GM19193 (cell line): ENCODE measurements around the gene WWC2.

Source experiments
- POLR2A ChIP-seq: IDR thresholded peaks from 4 replicates; pipeline ENCODE4 v1.6.1; 2011; ENCODE audit not compliant: insufficient read depth, insufficient read length; ENCODE audit errors: extremely low read depth

Gene WWC2

DNA sequence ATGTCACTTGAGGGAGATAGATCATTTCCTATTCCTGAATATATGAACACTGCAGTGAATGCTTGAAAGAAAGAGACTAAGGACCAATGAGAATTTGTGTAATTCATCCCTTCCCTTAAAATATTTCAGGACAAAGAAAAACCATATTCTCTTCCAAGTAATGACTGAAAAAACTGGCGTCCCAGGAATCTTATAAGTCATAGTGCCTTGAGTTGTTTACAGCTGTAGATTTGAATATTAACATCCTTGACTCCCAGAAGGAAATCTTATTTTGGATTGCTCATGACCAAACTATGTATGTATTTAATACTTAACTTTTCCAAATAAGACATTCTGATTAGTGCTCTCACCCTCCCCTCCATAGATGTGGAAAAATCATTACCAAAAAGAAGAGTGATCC lies 165.6 kb downstream of the WWC2 start:
- TF ChIP-seq POLR2A, result no peak

DNA sequence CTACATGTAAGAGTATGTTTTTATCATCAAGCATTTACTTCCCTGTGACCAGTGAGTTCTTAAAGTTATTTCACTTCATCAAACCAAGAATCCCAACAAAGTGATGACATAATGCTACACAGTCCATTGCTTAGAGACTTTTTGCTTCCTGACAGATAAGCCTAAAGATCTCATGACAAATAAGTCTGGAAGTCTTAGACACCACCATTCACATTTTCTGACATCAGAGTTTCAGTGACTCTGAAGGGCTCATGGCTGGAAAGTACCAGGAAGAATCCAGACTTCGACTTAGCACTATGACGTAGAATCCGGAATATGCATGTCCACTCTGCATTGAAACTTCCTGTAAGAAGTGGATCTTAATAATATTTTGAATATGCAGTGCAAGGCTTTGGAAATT lies 167.3 kb downstream of the WWC2 start:
- no peak for TF ChIP-seq POLR2A

DNA sequence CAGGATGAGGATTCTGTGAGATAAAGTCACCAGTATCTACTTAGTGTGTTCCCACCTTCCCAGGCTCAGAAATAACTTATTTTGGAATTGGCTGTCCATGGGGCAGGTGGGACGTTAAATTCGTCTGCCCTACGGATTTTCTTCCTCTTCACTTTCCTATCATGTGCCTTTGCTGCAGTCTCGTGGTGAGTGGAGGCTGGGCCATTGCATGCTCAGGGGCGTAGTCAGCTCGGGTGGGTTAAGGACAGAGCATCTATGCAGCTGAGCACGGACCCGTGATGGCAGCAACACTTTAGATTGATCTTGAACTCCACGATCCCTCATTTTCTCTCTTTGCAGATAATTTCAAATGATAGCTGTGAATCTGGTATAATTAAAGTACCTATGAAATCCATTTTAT lies 169.5 kb downstream of the WWC2 start:
- TF ChIP-seq POLR2A, result no peak

DNA sequence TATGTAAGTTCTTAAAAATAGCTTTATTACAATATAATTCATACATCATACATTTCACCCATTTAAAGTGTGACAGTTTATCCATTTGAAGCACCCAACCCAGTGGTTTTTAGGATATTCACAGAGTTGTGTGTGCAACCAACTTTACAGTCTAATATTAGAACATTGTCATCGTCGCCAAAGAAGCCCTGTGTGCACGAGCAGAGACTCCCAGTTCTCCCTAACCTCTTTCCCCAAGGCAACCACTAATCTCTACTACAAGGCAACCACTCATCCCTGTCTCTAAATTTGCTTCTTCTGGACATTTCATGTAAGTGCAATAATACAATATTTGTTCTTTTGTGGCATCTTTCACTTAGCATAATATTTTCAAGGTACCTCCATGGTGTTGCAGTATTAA lies 173.3 kb downstream of the WWC2 start:
- TF ChIP-seq POLR2A, result no peak

DNA sequence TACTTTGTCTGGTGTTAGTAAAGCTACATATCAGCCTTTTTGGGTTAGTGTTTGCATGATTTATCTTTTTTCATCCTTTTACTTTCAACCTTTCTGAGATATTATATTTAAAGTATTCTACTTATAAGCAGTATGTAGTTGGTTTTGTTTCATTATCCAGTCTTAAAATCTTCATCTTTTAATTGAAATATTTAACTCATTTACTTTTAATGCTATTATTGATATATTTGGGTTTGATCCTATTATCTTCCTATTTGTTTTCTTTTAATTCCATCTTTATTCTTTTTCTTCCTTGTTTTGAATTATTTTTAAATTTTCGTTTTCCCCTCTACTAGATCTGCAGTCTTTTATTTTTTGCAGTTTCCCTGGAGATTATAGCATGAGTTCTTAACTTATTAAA lies 177.0 kb downstream of the WWC2 start:
- no peak for TF ChIP-seq POLR2A

DNA sequence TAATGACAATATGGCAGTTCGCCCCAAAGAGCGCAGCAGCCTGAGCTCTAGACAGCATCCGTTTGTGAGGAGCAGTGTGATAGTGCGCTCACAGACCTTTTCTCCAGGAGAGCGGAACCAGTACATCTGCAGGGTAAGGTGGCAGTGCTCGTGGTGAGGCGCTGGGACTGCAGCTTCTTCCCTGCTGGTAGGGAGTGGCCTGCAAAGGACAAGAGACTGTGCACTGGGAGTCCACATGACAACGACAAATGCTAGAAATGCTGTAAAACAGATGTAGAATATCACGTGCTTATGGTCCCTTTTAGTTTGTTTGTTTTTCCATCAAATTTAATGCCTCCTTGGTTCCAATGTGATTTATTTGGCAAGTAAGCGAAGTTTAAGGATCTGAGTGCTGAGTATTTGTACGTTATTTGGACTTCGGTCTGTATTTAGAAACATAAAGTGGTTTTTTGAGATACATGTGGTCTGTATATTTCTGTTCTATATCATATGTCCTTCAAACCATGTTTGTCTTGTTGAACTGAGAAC lies 185.3 kb downstream of the WWC2 start:
- no peak for TF ChIP-seq POLR2A

DNA sequence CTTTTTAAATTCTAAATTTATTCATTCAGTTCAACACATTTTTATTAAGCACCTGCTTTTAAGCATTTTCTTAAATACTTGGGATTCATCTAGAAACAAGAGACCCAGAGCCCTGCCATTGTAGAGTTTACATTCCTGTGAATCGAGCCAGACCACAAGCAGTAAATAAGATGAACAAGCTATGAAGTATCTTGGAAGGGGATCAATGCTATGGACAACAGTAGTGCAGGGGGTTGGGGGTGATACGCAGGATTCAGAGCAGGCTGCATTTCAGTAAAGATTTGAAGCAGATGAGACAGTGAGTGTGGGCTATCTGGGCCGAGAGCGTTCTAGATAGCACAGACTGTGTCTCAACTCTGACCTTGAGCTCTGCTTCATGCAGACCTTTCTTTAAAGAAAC lies 185.9 kb downstream of the WWC2 start:
- TF ChIP-seq POLR2A, result no peak

DNA sequence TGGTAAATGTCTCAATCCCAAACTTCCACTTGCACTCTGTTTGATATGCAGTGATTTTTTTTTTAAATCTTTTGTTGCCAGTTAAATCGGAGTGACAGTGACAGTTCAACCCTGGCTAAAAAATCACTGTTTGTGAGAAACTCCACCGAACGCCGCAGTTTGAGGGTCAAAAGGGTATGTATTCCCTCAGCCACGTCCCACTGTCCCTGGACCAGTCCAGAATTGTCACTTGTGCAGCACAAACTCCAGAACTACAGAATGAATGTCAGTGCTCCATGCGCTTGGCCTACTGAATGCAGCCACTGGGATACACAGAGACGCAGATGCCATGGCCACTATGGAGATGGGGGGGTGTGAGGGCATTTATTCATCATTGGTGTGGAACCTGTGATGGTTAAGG lies 186.8 kb downstream of the WWC2 start:
- TF ChIP-seq POLR2A, result no peak

DNA sequence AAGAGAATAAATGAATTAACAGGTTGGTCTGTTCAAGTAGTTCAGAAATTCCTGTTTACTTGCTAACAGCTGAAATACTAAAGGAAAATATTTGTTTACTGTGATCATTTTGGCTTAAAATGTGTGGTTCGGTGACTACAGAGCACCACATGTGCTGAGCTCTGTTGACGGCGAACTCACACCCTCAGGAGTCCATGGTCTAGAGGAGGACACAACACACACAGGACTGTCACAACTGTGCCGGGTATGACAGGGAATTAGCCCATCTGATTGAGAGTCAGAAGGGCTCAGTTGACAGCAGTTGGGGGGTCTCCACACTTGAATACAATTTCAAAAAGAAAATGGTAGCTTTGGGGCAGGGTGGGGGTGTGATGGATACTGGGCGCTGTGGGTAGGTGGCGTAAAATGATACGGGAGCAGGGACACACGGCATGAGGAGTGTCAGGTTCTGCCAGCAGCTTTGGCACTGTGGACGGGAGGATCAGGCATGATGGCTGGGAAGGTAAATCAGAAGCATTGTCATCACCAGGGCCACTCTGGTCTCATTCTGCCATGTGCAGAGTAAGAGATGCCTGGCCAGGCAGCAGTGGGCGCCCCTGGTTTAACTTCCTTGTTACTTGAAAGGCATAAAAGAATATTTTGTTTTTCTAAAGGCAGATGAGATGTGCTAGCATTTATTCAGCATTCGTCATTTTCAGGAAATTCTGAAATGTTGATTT lies 187.7 kb downstream of the WWC2 start:
- no peak for TF ChIP-seq POLR2A

DNA sequence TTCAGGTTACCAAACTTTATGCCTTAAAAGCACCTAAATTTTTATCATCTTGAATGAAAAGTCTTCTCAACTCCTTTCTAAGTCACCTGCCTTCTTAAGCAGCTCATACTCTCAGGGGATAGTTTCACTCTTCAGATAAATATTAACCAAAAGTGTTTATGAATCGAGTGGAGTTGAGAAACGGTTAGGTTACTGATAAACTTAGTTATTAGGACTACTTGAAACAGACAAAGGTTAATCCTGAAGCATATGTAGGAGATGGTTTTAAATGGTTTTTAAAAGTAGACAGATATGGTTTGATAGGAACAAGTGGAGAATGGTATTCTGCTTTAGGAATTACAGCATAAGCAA lies 188.2 kb downstream of the WWC2 start:
- TF ChIP-seq POLR2A, result no peak

DNA sequence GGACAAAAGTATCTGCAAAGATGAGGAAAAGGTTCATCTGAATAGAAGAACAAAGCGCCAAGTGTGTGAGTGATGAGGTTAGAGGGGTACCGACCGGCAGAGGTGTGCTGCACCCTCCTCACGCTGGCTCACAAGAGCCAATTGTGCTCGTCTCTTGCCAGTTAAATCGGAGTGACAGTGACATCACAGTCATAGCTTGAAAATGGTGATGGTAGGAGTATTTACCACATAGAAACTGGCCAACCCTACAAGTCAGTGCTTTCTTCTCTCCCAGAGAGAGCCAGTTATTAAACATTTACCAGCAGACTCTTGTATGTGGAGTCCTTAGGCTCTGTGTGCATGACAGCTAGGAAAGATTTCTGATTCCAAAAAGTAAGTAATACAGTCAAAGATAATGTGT lies 188.6 kb downstream of the WWC2 start:
- peak; percentile 25 for TF ChIP-seq POLR2A

DNA sequence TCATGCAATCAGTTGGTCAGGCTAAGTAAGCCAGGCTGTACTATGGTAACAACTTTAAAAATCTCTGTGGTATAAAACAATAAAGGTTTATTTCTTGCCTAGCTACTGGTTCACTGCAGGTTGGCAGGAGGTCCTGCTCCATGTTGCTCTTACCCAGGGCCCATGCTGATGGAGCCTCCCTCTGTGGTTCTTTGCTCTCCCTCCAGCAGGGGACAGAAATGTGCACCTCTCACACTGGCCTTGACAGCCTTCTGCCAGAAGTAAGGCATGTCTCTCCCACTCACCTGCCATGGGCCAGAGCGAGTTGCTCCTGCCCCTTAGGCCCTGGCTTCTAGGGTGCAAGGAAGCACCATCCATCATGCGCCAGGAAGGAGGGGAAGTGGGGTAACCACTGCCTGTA lies 189.9 kb downstream of the WWC2 start:
- TF ChIP-seq POLR2A, result no peak

DNA sequence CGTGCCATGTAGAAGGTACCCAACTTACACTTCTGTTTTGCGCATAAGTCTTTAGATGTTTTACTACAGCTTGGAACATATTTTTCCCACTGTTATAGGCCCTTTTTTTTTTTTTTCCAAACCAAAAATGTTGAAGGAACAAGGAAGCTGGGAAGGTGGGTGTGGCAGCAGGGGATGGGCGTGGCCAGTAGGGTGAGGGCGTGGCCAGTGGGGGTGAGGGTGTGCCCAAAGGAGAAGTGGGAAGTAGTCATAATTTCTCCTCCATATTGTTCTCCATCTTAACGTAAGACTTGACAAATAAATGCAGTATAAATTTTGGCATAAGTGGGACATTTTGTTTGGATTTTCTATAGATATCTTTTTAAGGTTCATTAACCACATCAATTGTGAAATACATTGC lies 190.6 kb downstream of the WWC2 start:
- no peak for TF ChIP-seq POLR2A

DNA sequence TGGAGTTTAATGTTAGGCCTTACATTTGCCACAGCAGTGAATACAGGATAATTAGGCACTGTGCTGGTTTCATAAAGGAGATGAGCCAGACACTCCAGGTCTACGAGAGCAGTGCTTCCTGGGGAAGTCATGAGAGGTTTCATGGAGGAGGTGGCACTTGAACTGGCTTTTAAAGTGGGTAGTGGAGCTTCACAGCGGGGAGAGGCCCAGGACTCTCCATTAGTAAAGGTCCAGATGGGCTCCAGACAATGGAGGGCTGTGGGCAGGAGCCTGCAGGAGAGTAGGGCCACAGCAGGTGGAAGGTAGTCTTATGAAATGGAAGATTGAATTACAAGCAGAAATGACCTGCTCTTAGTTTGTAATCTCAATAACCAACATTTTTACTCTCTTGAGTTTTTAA lies 192.0 kb downstream of the WWC2 start:
- TF ChIP-seq POLR2A, result no peak

DNA sequence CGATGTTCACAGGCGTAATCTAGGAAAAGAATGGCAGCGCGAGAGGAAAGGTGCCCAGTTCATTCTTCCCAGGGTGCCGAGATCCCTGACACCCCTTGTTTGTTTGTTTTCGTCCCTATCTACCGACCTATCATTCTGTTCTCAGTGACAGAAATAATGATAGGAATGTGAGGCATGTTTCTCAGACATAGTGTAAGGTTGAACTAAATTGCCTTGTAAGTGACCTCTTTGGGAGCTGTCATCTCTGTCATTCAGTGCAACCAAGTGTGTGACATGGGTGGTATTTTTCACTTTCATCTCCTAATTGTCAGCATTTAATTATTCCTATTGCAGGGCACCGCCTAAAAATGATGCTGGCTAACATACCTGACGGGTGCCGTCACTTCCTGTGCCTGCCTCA lies 196.7 kb downstream of the WWC2 start:
- no peak for TF ChIP-seq POLR2A

DNA sequence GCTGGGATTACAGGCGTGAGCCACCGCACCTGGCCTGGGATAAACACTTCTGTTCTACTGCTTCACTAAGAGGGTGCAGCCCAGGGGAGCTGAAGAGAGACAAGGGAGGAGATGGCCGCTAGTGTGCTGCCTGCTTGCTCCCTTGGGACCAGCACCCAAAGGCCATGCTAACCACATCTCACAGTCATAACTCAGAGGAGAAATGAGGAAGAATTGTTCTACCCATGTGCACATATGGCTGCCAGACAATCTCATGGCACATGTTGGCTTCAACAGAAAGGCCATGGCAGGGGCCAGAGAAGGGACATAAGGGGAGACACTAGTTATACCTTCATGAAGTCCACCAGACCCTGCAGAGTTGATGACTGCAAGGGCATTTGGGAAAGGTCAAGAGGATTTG lies 198.6 kb downstream of the WWC2 start:
- TF ChIP-seq POLR2A, result no peak

DNA sequence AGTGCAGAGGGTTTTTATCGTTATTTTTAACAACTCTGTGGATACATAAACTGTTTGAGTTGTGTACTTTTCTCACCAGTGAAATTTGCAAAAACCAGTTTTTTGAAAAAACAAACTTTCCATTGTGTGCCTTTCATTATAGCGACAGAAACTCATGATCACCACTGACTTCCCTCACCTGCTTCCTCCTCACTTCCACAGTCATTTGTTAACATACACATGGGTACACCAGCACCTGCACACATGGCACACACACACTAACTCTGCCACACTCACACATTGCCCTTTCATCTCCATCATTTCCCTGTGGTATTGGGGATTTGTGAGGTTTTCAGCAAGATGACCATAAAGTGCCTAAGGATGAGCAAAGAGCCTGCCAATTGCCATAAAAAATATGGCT lies 200.4 kb downstream of the WWC2 start:
- TF ChIP-seq POLR2A, result no peak
